CD4-positive, alpha-beta memory T cell (primary cell): ENCODE measurements around the gene VENTX. TPM values are rescaled to one million over a fixed set of nuclear protein-coding genes. Genes with fewer than 3 reads are reported as not detected.

Experiments used
- microRNA-seq: library from miRNA; unstranded; fragments of <30 nt; microRNA quantifications from one replicate; pipeline ENCODE4 v1.2.0, GENCODE V29; 2021; ENCODE audit warnings: borderline replicate concordance, borderline number of aligned reads, borderline microRNAs expressed, mixed read lengths
- polyA plus RNA-seq, 2 donors: library from polyadenylated mRNA; unstranded; fragments of 300-500 nt; fragmentation: Illumina TruSeq; gene quantifications; one replicate each; pipeline ENCODE4 v1.2.3, GENCODE V29; 2021
- total RNA-seq, 2 experiments: library from RNA; stranded (reverse); gene quantifications; one replicate each; pipeline ENCODE4 v1.2.3, GENCODE V29; 2021

VENTX gene
- total and polyA plus RNA-seq, 4 experiments from 2014 or later: not detected

Small RNA genes within 50 kb of the gene (microRNA-seq; reads per million reads assigned to microRNA genes)
- gene MIR202: not detected

Other genes starting within 250 kb of the VENTX start
- not detected for gene ADGRA1, start 149.9 kb upstream of the VENTX start, total RNA-seq
- not detected for gene ADGRA1, start 149.9 kb upstream of the VENTX start, polyA plus RNA-seq
- 1 to 10 TPM in 1 of 2 experiments, under 1 TPM in 1; 0.87 to 1.4 TPM for gene KNDC1, start 77.6 kb upstream of the VENTX start, total RNA-seq
- under 1 TPM in 1 of 2 donors, not detected in 1; 0.09 TPM for gene KNDC1, start 77.6 kb upstream of the VENTX start, polyA plus RNA-seq
- gene UTF1, start 7.6 kb upstream of the VENTX start, total RNA-seq: not detected
- not detected for gene UTF1, start 7.6 kb upstream of the VENTX start, polyA plus RNA-seq
- 10 to 100 TPM; 87.2 to 90.3 TPM for gene ADAM8, start 39.0 kb downstream of the VENTX start, total RNA-seq
- 10 to 100 TPM; 63.9 to 97.8 TPM for gene ADAM8, start 39.0 kb downstream of the VENTX start, polyA plus RNA-seq
- 10 to 100 TPM; 66.5 to 74.0 TPM for gene TUBGCP2, start 71.0 kb downstream of the VENTX start, total RNA-seq
- 10 to 100 TPM; 14.1 to 40.8 TPM for gene TUBGCP2, start 71.0 kb downstream of the VENTX start, polyA plus RNA-seq
- 10 to 100 TPM; 31.5 to 33.1 TPM for gene ZNF511, start 71.1 kb downstream of the VENTX start, total RNA-seq
- gene ZNF511, start 71.1 kb downstream of the VENTX start, polyA plus RNA-seq: 100 to 1,000 TPM in 1 of 2 donors, 10 to 100 TPM in 1; 69.0 to 107 TPM
- gene CALY, start 99.0 kb downstream of the VENTX start, total RNA-seq: 1 to 10 TPM; 6.4 to 7.2 TPM
- 1 to 10 TPM; 1.4 to 2.2 TPM for gene CALY, start 99.0 kb downstream of the VENTX start, polyA plus RNA-seq
- gene PRAP1, start 109.5 kb downstream of the VENTX start, total RNA-seq: not detected
- not detected for gene PRAP1, start 109.5 kb downstream of the VENTX start, polyA plus RNA-seq
- gene FUOM, start 120.2 kb downstream of the VENTX start, total RNA-seq: 10 to 100 TPM; 17.1 to 18.1 TPM
- gene FUOM, start 120.2 kb downstream of the VENTX start, polyA plus RNA-seq: 10 to 100 TPM; 15.6 to 16.3 TPM
- 10 to 100 TPM; 29.7 to 30.6 TPM for gene ECHS1, start 135.5 kb downstream of the VENTX start, total RNA-seq
- 100 to 1,000 TPM in 1 of 2 donors, 10 to 100 TPM in 1; 81.4 to 117 TPM for gene ECHS1, start 135.5 kb downstream of the VENTX start, polyA plus RNA-seq
- 1 to 10 TPM; 9.1 to 9.5 TPM for gene PAOX, start 141.4 kb downstream of the VENTX start, total RNA-seq
- 10 to 100 TPM in 1 of 2 donors, 1 to 10 TPM in 1; 7.6 to 10.3 TPM for gene PAOX, start 141.4 kb downstream of the VENTX start, polyA plus RNA-seq
- 10 to 100 TPM; 64.8 to 65.4 TPM for gene MTG1, start 156.3 kb downstream of the VENTX start, total RNA-seq
- 10 to 100 TPM; 32.6 to 37.0 TPM for gene MTG1, start 156.3 kb downstream of the VENTX start, polyA plus RNA-seq
- not detected for gene SPRN, start 186.8 kb downstream of the VENTX start, total RNA-seq
- under 1 TPM; 0.14 to 0.26 TPM for gene SPRN, start 186.8 kb downstream of the VENTX start, polyA plus RNA-seq
- gene SCART1, start 216.1 kb downstream of the VENTX start, total RNA-seq: 10 to 100 TPM; 10.5 to 11.2 TPM
- 1 to 10 TPM in 1 of 2 donors, under 1 TPM in 1; 0.49 to 1.2 TPM for gene SCART1, start 216.1 kb downstream of the VENTX start, polyA plus RNA-seq